ENCODE data around the gene PRR35.

The PRR35 gene

GRCh38 chr16:560701-561412 lies 663 bp downstream of the PRR35 start:
- no peak for TF ChIP-seq CTBP1 (IDR thresholded peaks at IDR 0.05; ENCODE audit: borderline replicate concordance)
- no peak for TF ChIP-seq L3MBTL2 (conservative IDR thresholded peaks at IDR 0.05)
- no peak for TF ChIP-seq ZNF384 (IDR thresholded peaks at IDR 0.05)
- no peak for TF ChIP-seq SP1 (IDR thresholded peaks at IDR 0.05)
- no peak for TF ChIP-seq TARDBP (IDR thresholded peaks at IDR 0.05)
- no peak for TF ChIP-seq FOXM1 (IDR thresholded peaks at IDR 0.05; ENCODE audit: borderline replicate concordance)
- TF ChIP-seq SUZ12 (IDR thresholded peaks at IDR 0.05): no peak
- no peak for TF ChIP-seq HDGF (IDR thresholded peaks at IDR 0.05; ENCODE audit: borderline replicate concordance)
- ChIA-PET POLR2A (no interaction called here), CTCF (no interaction called here)
- DNase-seq (ENCODE audit: extremely low spot score): no peak

- TF ChIP-seq SP1 (IDR thresholded peaks at IDR 0.05): no peak
- no peak for TF ChIP-seq NFRKB (IDR thresholded peaks at IDR 0.05)
- no peak for TF ChIP-seq ELF4 (IDR thresholded peaks at IDR 0.05)
- TF ChIP-seq BHLHE40 (IDR thresholded peaks at IDR 0.05; ENCODE audit: borderline replicate concordance): no peak
- no peak for TF ChIP-seq SUZ12 (IDR thresholded peaks at IDR 0.05)
- ChIA-PET CTCF (no interaction called here), POLR2A (no interaction called here)
- no peak for DNase-seq (ENCODE audit: extremely low spot score)
Measured at GRCh38 chr16:561413-561794, 1.2 kb downstream of the PRR35 start.

- ChIA-PET CTCF (no interaction called here), POLR2A (no interaction called here)
- no peak for DNase-seq (ENCODE audit: extremely low spot score)
- TF ChIP-seq TARDBP (IDR thresholded peaks at IDR 0.05) (no peak), FOXK2 (IDR thresholded peaks at IDR 0.05) (no peak), ELF4 (IDR thresholded peaks at IDR 0.05) (no peak), L3MBTL2 (conservative IDR thresholded peaks at IDR 0.05) (no peak), PKNOX1 (IDR thresholded peaks at IDR 0.05) (no peak), HDGF (IDR thresholded peaks at IDR 0.05; ENCODE audit: borderline replicate concordance) (no peak), SUZ12 (IDR thresholded peaks at IDR 0.05) (no peak), FOXM1 (IDR thresholded peaks at IDR 0.05; ENCODE audit: borderline replicate concordance) (no peak)
Measured at GRCh38 chr16:561957-562938, 2.1 kb downstream of the PRR35 start.

GRCh38 chr16:563072-563644 lies 3.0 kb downstream of the PRR35 start:
- ChIA-PET POLR2A (no interaction called here), CTCF (no interaction called here)
- DNase-seq (ENCODE audit: extremely low spot score): no peak
- TF ChIP-seq HDGF (IDR thresholded peaks at IDR 0.05; ENCODE audit: borderline replicate concordance) (no peak), FOXA1 (IDR thresholded peaks at IDR 0.05) (no peak)

GRCh38 chr16:564690-565418 lies 4.7 kb downstream of the PRR35 start:
- no peak for DNase-seq (ENCODE audit: extremely low spot score)
- TF ChIP-seq FOXA1 (IDR thresholded peaks at IDR 0.05) (no peak), L3MBTL2 (conservative IDR thresholded peaks at IDR 0.05) (no peak), LEF1 (IDR thresholded peaks at IDR 0.05; ENCODE audit: borderline replicate concordance) (no peak), FOXK2 (IDR thresholded peaks at IDR 0.05) (no peak), TARDBP (IDR thresholded peaks at IDR 0.05) (no peak), HDGF (IDR thresholded peaks at IDR 0.05; ENCODE audit: borderline replicate concordance) (no peak)
- ChIA-PET CTCF (no interaction called here), POLR2A (no interaction called here)

- TF ChIP-seq SUZ12 (IDR thresholded peaks at IDR 0.05) (no peak), L3MBTL2 (conservative IDR thresholded peaks at IDR 0.05) (no peak), FOXM1 (IDR thresholded peaks at IDR 0.05; ENCODE audit: borderline replicate concordance) (no peak), LEF1 (IDR thresholded peaks at IDR 0.05; ENCODE audit: borderline replicate concordance) (no peak), CTBP1 (IDR thresholded peaks at IDR 0.05; ENCODE audit: borderline replicate concordance) (no peak), PKNOX1 (IDR thresholded peaks at IDR 0.05) (no peak), SP1 (IDR thresholded peaks at IDR 0.05) (no peak), BHLHE40 (IDR thresholded peaks at IDR 0.05; ENCODE audit: borderline replicate concordance) (no peak), FOXA1 (IDR thresholded peaks at IDR 0.05) (no peak), NFRKB (IDR thresholded peaks at IDR 0.05) (no peak), FOXK2 (IDR thresholded peaks at IDR 0.05) (no peak)
- CTCF ChIA-PET: no interaction called here
- POLR2A ChIA-PET: interaction anchor here (1.4 kb wide), 1 partner anchor 21 kb away, joined by 3 read pairs; no protein-coding TSS in a partner anchor
- no peak for DNase-seq (ENCODE audit: extremely low spot score)
Measured at GRCh38 chr16:565419-566330, 5.5 kb downstream of the PRR35 start.
